Prostate gland (tissue), 2 donors: Measurements from ENCODE around the gene PYDC1.

Experiments
- POLR2AphosphoS5 ChIP-seq: sonication (generic); formaldehyde crosslinking; IDR thresholded peaks from one replicate; pipeline ENCODE4 v1.6.1; 2017; ENCODE audit warnings: antibody characterized with exemption
- TF ChIP-seq, protein P1 (sequence below), 4 experiments: fragments of 200-600 bp in 2 of 4; fragments of 450-650 bp in 2 of 4; sonication (generic) in 2 of 4; IDR thresholded peaks; 1 replicate in 3 of 4; 2 replicates in 1 of 4; pipeline ENCODE4 v1.5.1; 2016 to 2019; ENCODE audit warnings: antibody characterized with exemption in 4 of 4, mild to moderate bottlenecking in 2 of 4, moderate library complexity in 2 of 4

GRCh38 chr16:31189412-31189778 lies 27.5 kb downstream of the PYDC1 start:
- TF ChIP-seq POLR2AphosphoS5, result no peak
- TF ChIP-seq, protein P1, sequence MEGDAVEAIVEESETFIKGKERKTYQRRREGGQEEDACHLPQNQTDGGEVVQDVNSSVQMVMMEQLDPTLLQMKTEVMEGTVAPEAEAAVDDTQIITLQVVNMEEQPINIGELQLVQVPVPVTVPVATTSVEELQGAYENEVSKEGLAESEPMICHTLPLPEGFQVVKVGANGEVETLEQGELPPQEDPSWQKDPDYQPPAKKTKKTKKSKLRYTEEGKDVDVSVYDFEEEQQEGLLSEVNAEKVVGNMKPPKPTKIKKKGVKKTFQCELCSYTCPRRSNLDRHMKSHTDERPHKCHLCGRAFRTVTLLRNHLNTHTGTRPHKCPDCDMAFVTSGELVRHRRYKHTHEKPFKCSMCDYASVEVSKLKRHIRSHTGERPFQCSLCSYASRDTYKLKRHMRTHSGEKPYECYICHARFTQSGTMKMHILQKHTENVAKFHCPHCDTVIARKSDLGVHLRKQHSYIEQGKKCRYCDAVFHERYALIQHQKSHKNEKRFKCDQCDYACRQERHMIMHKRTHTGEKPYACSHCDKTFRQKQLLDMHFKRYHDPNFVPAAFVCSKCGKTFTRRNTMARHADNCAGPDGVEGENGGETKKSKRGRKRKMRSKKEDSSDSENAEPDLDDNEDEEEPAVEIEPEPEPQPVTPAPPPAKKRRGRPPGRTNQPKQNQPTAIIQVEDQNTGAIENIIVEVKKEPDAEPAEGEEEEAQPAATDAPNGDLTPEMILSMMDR (IDR thresholded peaks at IDR 0.05), result no peak
